ENCODE measurements around the gene CDA. TPM values are rescaled to one million over a fixed set of nuclear protein-coding genes. Genes with fewer than 3 reads are reported as not detected.

Gene CDA
- polyA plus RNA-seq, 1 of the 3 experiments (the other 2 are of a cell fraction): 0.12 TPM

DNA sequence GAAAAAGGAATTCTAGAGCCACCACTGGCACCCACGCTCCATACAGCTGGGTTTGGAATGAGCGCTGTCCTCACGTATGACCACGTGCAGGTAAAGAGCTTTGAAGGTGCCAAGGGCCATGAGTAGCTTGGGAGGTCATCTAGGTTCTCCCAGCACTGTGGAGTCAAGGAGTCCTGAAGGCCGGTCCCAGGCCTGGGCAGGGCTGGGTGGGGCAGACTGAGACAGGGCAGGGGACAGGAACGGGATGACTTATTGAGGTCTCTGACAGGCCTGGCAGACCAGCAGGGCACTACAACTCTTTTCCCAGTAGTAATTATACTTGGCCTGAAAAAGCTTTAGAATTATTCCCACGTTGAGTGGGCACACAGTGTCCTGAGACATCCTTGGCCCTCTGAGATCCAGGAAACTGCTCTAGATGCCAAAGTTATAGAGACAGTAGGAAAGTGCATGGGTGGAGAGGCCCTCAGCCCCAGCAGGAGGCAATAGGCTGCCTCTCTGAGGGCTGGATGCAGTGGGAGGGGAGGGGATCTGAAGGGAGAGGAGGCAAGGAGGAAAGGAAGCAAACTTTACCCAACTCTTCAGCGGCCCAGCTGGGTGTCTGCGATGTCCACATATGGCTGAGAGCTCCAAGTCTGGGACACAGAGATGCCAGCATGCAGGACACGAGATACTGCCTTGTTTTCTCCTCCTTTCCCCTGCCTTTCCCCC is 1.8 kb upstream of the CDA start (continued):
- TF ChIP-seq GABPA (IDR thresholded peaks at IDR 0.05; ENCODE audit: low read depth) (no peak), JUND (IDR thresholded peaks at IDR 0.05) (no peak), GATA2 (CRISPR knock-in tag; IDR thresholded peaks at IDR 0.05) (no peak)

DNA sequence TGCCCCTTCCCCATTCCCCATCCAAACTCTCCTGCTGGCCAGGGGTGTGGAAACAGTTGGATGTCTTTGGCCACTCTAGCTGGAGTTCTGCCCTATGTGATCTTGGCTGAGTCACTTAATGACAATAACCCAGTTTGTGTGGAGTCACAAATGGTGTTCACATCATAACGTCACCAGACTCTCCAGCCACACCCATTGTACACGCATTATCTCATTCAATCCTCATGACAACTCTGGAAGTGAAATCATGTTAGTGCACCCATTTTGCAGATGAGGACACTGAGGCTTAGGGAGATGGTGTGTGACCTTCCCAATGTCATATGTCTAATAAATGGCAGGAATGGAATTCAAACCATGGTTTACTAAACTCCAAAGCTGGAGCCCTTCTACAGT is 1.2 kb upstream of the CDA start:
- Histone ChIP-seq H3K79me2 (ENCODE audit: insufficient read depth) (no peaks in the 10 kb centered on the region), H3K9me3 (no peaks in the 10 kb centered on the region), H3K4me2 (no peak overlapping the region), H3F3A (replicated peaks; ENCODE audit: insufficient read depth) (no peaks in the 10 kb centered on the region), H2AFZ (ENCODE audit: low read depth) (no peak overlapping the region), H3K9me2 (no peaks in the 10 kb centered on the region), H3K4me1 (ENCODE audit: control insufficient read depth in 1 of 2, insufficient read depth in 2 of 2, low read depth in 1 of 2, low read length in 1 of 2) (no peaks in the 10 kb centered on the region; a peak in 1 of 4 replicates), H3K27ac (ENCODE audit: low read depth in 2 of 2, low read length in 1 of 2) (no peak overlapping the region), H3K36me3 (replicated peaks in 1 of 2; ENCODE audit: control insufficient read depth in 1 of 2, insufficient read depth in 2 of 2, low read length in 1 of 2) (no peaks in the 10 kb centered on the region), H4K20me1 (ENCODE audit: insufficient read depth) (no peaks in the 10 kb centered on the region), H3K4me3 (ENCODE audit: low read depth in 2 of 2, low read length in 1 of 2) (no peak overlapping the region), H3K9ac (no peak overlapping the region), H3K27me3 (ENCODE audit: insufficient read depth) (no peaks in the 10 kb centered on the region)
- DNase-seq: no peak
- ChIA-PET POLR2A (no interaction called here), CTCF (interaction anchor here (0.9 to 1.5 kb wide), 3 partner anchors 9 to 94 kb away, joined by 4 to 6 read pairs (median 5); no protein-coding TSS in a partner anchor)
- TF ChIP-seq MEF2A (IDR thresholded peaks at IDR 0.05; ENCODE audit: borderline replicate concordance, low read depth): no peak
- TF ChIP-seq, protein P1, sequence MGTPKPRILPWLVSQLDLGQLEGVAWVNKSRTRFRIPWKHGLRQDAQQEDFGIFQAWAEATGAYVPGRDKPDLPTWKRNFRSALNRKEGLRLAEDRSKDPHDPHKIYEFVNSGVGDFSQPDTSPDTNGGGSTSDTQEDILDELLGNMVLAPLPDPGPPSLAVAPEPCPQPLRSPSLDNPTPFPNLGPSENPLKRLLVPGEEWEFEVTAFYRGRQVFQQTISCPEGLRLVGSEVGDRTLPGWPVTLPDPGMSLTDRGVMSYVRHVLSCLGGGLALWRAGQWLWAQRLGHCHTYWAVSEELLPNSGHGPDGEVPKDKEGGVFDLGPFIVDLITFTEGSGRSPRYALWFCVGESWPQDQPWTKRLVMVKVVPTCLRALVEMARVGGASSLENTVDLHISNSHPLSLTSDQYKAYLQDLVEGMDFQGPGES (IDR thresholded peaks at IDR 0.05; ENCODE audit: low read depth, low read length): no peak
- TF ChIP-seq, protein P2, sequence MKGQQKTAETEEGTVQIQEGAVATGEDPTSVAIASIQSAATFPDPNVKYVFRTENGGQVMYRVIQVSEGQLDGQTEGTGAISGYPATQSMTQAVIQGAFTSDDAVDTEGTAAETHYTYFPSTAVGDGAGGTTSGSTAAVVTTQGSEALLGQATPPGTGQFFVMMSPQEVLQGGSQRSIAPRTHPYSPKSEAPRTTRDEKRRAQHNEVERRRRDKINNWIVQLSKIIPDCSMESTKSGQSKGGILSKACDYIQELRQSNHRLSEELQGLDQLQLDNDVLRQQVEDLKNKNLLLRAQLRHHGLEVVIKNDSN (IDR thresholded peaks at IDR 0.05; ENCODE audit: borderline replicate concordance, low read depth): no peak
- TF ChIP-seq, protein P3, sequence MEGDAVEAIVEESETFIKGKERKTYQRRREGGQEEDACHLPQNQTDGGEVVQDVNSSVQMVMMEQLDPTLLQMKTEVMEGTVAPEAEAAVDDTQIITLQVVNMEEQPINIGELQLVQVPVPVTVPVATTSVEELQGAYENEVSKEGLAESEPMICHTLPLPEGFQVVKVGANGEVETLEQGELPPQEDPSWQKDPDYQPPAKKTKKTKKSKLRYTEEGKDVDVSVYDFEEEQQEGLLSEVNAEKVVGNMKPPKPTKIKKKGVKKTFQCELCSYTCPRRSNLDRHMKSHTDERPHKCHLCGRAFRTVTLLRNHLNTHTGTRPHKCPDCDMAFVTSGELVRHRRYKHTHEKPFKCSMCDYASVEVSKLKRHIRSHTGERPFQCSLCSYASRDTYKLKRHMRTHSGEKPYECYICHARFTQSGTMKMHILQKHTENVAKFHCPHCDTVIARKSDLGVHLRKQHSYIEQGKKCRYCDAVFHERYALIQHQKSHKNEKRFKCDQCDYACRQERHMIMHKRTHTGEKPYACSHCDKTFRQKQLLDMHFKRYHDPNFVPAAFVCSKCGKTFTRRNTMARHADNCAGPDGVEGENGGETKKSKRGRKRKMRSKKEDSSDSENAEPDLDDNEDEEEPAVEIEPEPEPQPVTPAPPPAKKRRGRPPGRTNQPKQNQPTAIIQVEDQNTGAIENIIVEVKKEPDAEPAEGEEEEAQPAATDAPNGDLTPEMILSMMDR (IDR thresholded peaks at IDR 0.05): no peak
- TF ChIP-seq, protein P4, sequence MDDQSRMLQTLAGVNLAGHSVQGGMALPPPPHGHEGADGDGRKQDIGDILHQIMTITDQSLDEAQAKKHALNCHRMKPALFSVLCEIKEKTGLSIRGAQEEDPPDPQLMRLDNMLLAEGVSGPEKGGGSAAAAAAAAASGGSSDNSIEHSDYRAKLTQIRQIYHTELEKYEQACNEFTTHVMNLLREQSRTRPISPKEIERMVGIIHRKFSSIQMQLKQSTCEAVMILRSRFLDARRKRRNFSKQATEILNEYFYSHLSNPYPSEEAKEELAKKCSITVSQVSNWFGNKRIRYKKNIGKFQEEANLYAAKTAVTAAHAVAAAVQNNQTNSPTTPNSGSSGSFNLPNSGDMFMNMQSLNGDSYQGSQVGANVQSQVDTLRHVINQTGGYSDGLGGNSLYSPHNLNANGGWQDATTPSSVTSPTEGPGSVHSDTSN (IDR thresholded peaks at IDR 0.05): no peak
- no peak for TF ChIP-seq TAF1 (IDR thresholded peaks at IDR 0.05; ENCODE audit: borderline replicate concordance, low read depth, low read length)
- no peak for TF ChIP-seq FOXM1 (IDR thresholded peaks at IDR 0.05; ENCODE audit: low read depth)
- no peak for TF ChIP-seq GATA2 (CRISPR knock-in tag; IDR thresholded peaks at IDR 0.05)
- no peak for TF ChIP-seq EP300 (IDR thresholded peaks at IDR 0.05; ENCODE audit: borderline replicate concordance in 1 of 2, low read depth in 1 of 2, low read length in 1 of 2)
- no peak for TF ChIP-seq SMC3 (IDR thresholded peaks at IDR 0.05; ENCODE audit: low read depth, low read length)
- 45% methylated on average over 2 of the region's 2 CpGs for WGBS (ENCODE audit: low lambda C conversion rate)
